Left renal cortex interstitium (tissue), 4 donors: Measurements from ENCODE around the gene RASL11B. TPM values are rescaled to one million over a fixed set of nuclear protein-coding genes. Genes with fewer than 3 reads are reported as not detected.

Source experiments
- DNase-seq, 4 donors: peaks; one replicate each; pipeline ENCODE4 v3.0.0-alpha.2; 2013; ENCODE audit warnings: low read depth in 4 of 4, low spot score in 2 of 4, missing footprints in 1 of 4
- polyA plus RNA-seq, 4 donors: library from polyadenylated mRNA; unstranded; fragments of 120-200 nt; gene quantifications; one replicate each; pipeline ENCODE4 v1.2.1, GENCODE V29; 2013; ENCODE audit not compliant: insufficient read length in 4 of 4

RASL11B gene
- polyA plus RNA-seq, 4 donors: 30.9 to 54.7 (median 44.0) TPM

GRCh38 chr4:52870225-52870624, 8.1 kb downstream of the RASL11B start:
- no peak for DNase-seq

GRCh38 chr4:52873191-52873590, 11.1 kb downstream of the RASL11B start:
- DNase-seq: no peak

GRCh38 chr4:52873861-52874343, 11.8 kb downstream of the RASL11B start:
- no peak for DNase-seq

GRCh38 chr4:52874948-52875347, 12.8 kb downstream of the RASL11B start:
- DNase-seq: no peak

- DNase-seq: no peak
Observed at GRCh38 chr4:52876069-52876468, 14.0 kb downstream of the RASL11B start.

- DNase-seq: no peak
Observed at GRCh38 chr4:52877036-52877435, 14.9 kb downstream of the RASL11B start.

- DNase-seq: no peak
Observed at GRCh38 chr4:52877694-52878093, 15.6 kb downstream of the RASL11B start.

GRCh38 chr4:52879471-52879870, 17.4 kb downstream of the RASL11B start:
- DNase-seq: no peak

GRCh38 chr4:52880994-52881393, 18.9 kb downstream of the RASL11B start:
- no peak for DNase-seq

GRCh38 chr4:52883183-52883621, 21.1 kb downstream of the RASL11B start:
- DNase-seq: no peak

GRCh38 chr4:52883707-52884669, 21.9 kb downstream of the RASL11B start:
- no peak for DNase-seq

GRCh38 chr4:52884994-52885393, 22.9 kb downstream of the RASL11B start:
- no peak for DNase-seq

GRCh38 chr4:52889354-52889753, 27.2 kb downstream of the RASL11B start:
- DNase-seq: no peak

- no peak for DNase-seq
Observed at GRCh38 chr4:52889778-52890520, 27.8 kb downstream of the RASL11B start.

GRCh38 chr4:52890521-52890791, 28.3 kb downstream of the RASL11B start:
- DNase-seq: no peak

GRCh38 chr4:52891743-52892142, 29.6 kb downstream of the RASL11B start:
- no peak for DNase-seq

- no peak for DNase-seq
Observed at GRCh38 chr4:52892880-52893279, 30.8 kb downstream of the RASL11B start.

- no peak for DNase-seq
Observed at GRCh38 chr4:52894443-52894842, 32.3 kb downstream of the RASL11B start.

- no peak for DNase-seq
Observed at GRCh38 chr4:52903273-52903672, 41.2 kb downstream of the RASL11B start.

GRCh38 chr4:52904421-52904820, 42.3 kb downstream of the RASL11B start:
- no peak for DNase-seq

GRCh38 chr4:52907510-52907909, 45.4 kb downstream of the RASL11B start:
- DNase-seq: no peak

GRCh38 chr4:52910115-52910514, 48.0 kb downstream of the RASL11B start:
- no peak for DNase-seq
